ENCODE measurements around the gene TMEM117. TPM values are rescaled to one million over a fixed set of nuclear protein-coding genes. Genes with fewer than 3 reads are reported as not detected.

TMEM117 gene
- total RNA-seq, 1 experiment from 2014 or later = 5.3 TPM

Other genes starting within 250 kb of the TMEM117 start
- 10.3 and 12.2 TPM in 2 replicates for gene PUS7L, start 77.3 kb upstream of the TMEM117 start, total RNA-seq (2014; rRNA removed; shearing (Covaris generic))
- gene IRAK4, start 77.1 kb upstream of the TMEM117 start, total RNA-seq (2014; rRNA removed; shearing (Covaris generic)) = 3.8 and 4.9 TPM in 2 replicates
- gene TWF1, start 29.8 kb upstream of the TMEM117 start, total RNA-seq (2014; rRNA removed; shearing (Covaris generic)) = 180 and 197 TPM in 2 replicates